ENCODE results near the gene KRTAP4-11.
"Not testable (repeated sequence)": the region's sequence is repeated elsewhere in the genome, so short reads cannot be mapped to it uniquely, and the experiment has no call there.

Gene KRTAP4-11

GRCh38 chr17:41160648-41161047, 42.5 kb upstream of the KRTAP4-11 start, which contains the start of gene KRTAP4-4 (continued):
- TF ChIP-seq TSHZ2 (CRISPR knock-in tag; IDR thresholded peaks at IDR 0.05) (no peak), ARNTL (CRISPR knock-in tag; IDR thresholded peaks at IDR 0.05; ENCODE audit: borderline replicate concordance, low read depth) (no peak), ZC3H10 (CRISPR knock-in tag; IDR thresholded peaks at IDR 0.05) (no peak)
- TF ChIP-seq, protein P1, sequence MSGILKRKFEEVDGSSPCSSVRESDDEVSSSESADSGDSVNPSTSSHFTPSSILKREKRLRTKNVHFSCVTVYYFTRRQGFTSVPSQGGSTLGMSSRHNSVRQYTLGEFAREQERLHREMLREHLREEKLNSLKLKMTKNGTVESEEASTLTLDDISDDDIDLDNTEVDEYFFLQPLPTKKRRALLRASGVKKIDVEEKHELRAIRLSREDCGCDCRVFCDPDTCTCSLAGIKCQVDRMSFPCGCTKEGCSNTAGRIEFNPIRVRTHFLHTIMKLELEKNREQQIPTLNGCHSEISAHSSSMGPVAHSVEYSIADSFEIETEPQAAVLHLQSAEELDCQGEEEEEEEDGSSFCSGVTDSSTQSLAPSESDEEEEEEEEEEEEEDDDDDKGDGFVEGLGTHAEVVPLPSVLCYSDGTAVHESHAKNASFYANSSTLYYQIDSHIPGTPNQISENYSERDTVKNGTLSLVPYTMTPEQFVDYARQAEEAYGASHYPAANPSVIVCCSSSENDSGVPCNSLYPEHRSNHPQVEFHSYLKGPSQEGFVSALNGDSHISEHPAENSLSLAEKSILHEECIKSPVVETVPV (CRISPR knock-in tag; IDR thresholded peaks at IDR 0.05): no peak

GRCh38 chr17:41160190-41160589, 42.0 kb upstream of the KRTAP4-11 start:
- not testable (repeated sequence) for ATAC-seq

- no peak for TF ChIP-seq TSHZ2 (CRISPR knock-in tag; IDR thresholded peaks at IDR 0.05)
- no peak for TF ChIP-seq TCF4 (CRISPR knock-in tag; IDR thresholded peaks at IDR 0.05; ENCODE audit: borderline replicate concordance)
Observed at GRCh38 chr17:41153856-41154255, 35.7 kb upstream of the KRTAP4-11 start.

GRCh38 chr17:41151525-41151924, 33.4 kb upstream of the KRTAP4-11 start:
- ATAC-seq: no peak
- TF ChIP-seq CSDC2 (CRISPR knock-in tag; IDR thresholded peaks at IDR 0.05) (no peak), ARNTL (CRISPR knock-in tag; IDR thresholded peaks at IDR 0.05; ENCODE audit: borderline replicate concordance, low read depth) (no peak), TOX (CRISPR knock-in tag; IDR thresholded peaks at IDR 0.05; ENCODE audit: borderline replicate concordance) (no peak), ZFP3 (CRISPR knock-in tag; IDR thresholded peaks at IDR 0.05) (no peak), GLIS3 (CRISPR knock-in tag; IDR thresholded peaks at IDR 0.05) (no peak), ZNF565 (CRISPR knock-in tag; conservative IDR thresholded peaks at IDR 0.05; ENCODE audit: low read depth) (no peak), RARB (CRISPR knock-in tag; IDR thresholded peaks at IDR 0.05) (no peak), TSHZ2 (CRISPR knock-in tag; IDR thresholded peaks at IDR 0.05) (no peak), PPARA (CRISPR knock-in tag; IDR thresholded peaks at IDR 0.05; ENCODE audit: borderline replicate concordance) (no peak), ZC3H10 (CRISPR knock-in tag; IDR thresholded peaks at IDR 0.05) (no peak), ZFP30 (CRISPR knock-in tag; IDR thresholded peaks at IDR 0.05) (no peak), POU6F1 (CRISPR knock-in tag; IDR thresholded peaks at IDR 0.05; ENCODE audit: borderline replicate concordance, low read depth) (no peak), CREB5 (CRISPR knock-in tag; IDR thresholded peaks at IDR 0.05; ENCODE audit: low read depth) (no peak), ZNF70 (CRISPR knock-in tag; IDR thresholded peaks at IDR 0.05) (no peak), OSR1 (CRISPR knock-in tag; IDR thresholded peaks at IDR 0.05) (no peak), TCF4 (CRISPR knock-in tag; IDR thresholded peaks at IDR 0.05; ENCODE audit: borderline replicate concordance) (no peak), ESRRG (CRISPR knock-in tag; IDR thresholded peaks at IDR 0.05) (no peak)
- TF ChIP-seq, protein P1 (CRISPR knock-in tag; IDR thresholded peaks at IDR 0.05): no peak
- TF ChIP-seq, protein P2, sequence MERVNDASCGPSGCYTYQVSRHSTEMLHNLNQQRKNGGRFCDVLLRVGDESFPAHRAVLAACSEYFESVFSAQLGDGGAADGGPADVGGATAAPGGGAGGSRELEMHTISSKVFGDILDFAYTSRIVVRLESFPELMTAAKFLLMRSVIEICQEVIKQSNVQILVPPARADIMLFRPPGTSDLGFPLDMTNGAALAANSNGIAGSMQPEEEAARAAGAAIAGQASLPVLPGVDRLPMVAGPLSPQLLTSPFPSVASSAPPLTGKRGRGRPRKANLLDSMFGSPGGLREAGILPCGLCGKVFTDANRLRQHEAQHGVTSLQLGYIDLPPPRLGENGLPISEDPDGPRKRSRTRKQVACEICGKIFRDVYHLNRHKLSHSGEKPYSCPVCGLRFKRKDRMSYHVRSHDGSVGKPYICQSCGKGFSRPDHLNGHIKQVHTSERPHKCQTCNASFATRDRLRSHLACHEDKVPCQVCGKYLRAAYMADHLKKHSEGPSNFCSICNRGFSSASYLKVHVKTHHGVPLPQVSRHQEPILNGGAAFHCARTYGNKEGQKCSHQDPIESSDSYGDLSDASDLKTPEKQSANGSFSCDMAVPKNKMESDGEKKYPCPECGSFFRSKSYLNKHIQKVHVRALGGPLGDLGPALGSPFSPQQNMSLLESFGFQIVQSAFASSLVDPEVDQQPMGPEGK (CRISPR knock-in tag; IDR thresholded peaks at IDR 0.05; ENCODE audit: borderline replicate concordance): no peak

More at GRCh38 chr17:41153856-41154255, 35.7 kb upstream of the KRTAP4-11 start:
- no peak for ATAC-seq
